Hematopoietic multipotent progenitor cell treated with erythropoietin and hydrocortisone succinate and interleukin-3 and kit ligand, for 17 days (in vitro differentiated cells): ENCODE results near the gene USP6.
"Not testable (repeated sequence)": the region's sequence is repeated elsewhere in the genome, so short reads cannot be mapped to it uniquely, and the experiment has no call there.

Experiments used
- DNase-seq: peaks from one replicate; pipeline ENCODE4 v3.0.0-alpha.2; 2015; ENCODE audit warnings: low spot score

The USP6 gene

DNA sequence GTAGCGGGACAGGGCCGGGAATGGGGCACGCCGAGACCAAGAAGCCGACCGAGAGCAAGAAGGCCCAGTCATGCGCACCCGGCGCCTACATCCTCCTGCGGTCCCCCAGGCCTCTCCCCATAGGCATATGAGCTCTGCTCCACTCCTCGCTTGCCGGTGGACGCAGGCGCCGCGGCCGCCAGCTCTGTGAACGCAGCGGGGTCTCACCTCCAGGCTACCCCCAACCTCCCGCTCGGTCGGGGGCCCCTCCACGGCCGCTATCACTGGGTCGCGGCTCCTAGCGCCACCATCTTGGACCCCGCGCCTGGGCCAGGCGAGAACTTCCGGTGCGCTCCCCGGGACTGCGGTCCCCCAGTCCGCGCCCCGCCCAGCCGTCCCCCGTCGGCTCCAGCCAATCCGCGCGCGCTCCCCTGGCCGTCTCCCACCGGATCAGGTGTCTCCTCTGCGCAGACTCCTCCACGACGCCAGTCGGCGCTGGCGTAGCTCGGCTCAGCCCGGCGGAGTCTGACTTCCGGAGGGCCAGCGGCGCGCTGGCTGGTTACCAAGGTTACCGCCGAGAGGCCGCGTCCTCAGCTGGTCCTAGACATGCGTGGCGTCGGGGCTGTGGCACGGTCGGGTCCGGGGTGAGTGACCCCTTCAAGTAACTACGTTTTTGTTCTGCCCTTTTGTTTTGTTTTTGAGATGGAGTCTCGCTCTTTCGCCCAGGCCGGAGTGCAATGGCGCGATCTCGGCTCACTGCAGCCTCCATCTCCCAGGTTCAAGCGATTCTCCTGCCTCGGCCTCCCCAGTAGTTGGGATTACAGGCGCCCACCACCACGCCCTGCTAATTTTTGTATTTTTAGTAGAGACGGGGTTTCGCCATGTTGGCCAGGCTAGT, 75.9 kb downstream of the USP6 start, which contains the start of gene ZNF594:
Gene ZNF594, minus strand, starts transcription at position 328 of the 877 bp plus-strand sequence. CDS start 7,612 bp downstream, outside the sequence.
- DNase-seq = peak; percentile 81

DNA sequence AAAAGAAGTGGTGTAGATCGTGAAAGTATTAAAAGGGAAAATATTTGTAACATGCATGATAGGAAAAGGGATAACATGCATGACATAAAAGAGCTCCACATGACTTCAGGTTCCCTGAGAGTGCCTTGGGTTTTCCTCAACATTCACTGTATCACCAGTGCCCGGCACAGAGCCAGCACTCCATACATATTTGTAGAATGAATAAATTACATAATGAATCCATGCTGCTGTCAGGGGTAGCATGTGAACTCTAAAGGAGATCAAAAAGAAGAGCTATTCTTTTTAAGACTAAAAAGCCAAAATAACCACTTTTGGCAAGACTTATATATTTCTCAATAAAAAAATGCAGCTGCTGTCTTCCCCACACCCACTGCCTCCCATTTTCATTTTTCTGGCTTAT, 78.5 kb downstream of the USP6 start:
- no peak for DNase-seq

DNA sequence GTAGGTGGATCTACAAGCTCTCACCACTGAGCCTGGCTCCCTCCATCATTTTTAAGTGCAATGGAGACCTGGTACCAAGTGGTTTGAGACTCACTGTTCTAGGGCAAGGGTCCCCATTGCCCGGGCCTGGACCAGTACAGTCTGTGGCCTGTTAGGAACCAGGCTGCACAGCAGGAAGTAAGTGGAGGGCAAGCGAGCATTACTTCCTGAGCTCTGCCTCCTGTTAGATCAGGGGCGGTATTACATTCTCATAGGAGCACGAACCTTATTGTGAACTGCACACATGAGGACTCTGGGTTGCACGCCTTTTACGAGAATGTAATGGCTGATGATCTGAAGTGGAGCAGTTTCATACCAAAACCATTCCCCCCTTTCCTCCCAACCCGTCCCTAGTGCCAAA, 82.6 kb downstream of the USP6 start:
- DNase-seq = no peak

DNA sequence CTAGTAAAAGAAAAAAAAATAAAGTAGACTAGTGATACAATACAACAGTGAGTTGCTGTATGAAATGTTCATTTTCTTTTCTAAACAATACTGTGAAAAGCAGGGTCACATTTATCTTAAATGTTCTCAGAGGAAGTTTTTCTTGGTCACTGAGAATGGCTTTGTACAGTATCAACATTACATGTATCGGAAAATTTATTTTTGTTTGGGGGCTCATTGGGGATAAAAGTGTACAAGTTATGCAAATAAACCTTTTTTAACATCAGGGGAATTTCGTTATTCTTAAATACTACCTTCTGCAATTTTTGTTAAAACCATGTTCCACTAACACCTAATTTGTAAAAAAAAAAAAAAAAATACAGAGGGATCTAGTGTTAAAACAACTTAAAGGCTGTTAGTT, 84.5 kb downstream of the USP6 start:
- no peak for DNase-seq

DNA sequence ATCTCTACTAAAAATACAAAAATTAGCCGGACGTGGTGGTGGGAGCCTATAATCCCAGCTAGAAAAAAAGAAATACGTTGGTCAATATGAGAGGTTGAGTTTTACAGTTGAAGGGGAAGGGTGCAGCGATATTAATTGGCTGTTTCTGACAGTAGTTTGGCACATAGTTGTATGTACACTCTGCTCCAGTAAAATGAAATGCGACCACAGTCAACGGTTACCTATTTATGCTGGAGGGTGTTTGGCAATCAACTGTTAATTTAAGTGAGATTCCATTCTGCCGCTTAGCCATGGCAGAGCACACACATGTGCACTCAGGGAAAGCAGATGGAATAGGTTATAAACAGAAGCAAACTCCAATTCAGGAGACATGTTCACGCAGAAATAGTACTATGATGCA, 85.2 kb downstream of the USP6 start:
- DNase-seq = no peak

DNA sequence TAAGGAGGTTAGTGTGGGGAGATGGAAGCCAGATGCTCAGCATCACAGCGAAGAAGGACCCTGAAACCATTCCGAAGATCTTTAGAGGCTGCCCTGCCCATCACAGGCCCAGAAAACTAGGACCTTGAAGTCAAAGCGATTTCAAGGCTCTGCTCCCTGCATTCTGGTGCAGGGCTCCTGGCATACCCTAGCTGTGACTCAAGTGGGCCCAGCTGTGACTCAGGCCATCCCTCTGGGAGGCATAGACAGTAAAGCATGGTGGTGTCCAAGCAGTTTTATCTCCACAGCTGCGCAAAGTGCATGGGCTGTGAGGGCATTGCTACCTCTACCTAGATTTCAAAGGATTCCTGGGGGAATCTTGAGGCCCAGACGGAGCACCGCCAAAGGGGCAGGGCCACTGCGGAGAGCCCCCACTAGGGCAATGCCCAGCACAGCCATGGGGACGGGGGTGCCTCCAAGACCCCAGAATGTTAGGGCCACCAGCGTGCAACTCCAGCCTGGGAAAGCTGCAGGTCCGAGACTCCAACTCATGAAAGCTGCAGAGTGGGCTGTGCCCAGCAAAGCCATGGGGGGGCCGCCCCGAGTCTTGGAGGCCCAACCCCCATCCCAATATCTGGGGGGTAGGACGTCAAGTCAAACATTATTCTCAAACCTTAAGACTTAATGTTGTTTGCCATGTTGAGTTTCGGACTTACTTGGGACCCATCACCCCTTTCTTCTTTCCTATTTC, 87.5 kb downstream of the USP6 start:
- DNase-seq = no peak

DNA sequence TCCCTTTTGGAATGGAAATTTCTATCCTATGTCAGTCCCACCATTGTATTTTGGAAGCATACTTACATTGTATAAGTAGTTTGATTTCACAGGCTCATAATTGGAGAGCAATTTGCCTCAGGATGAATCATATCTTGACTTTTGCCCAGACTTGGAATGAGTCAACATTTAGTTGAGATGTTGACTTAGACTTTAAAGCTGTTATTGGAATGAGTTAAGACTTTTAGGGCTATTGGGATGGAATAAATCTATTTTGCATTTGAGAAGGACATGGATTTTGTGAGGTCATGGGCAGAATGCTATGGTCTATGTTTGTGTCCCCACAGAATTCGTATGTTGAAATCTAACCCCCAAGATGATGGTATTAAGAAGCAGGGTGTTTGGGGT, 88.1 kb downstream of the USP6 start:
- DNase-seq = no peak

DNA sequence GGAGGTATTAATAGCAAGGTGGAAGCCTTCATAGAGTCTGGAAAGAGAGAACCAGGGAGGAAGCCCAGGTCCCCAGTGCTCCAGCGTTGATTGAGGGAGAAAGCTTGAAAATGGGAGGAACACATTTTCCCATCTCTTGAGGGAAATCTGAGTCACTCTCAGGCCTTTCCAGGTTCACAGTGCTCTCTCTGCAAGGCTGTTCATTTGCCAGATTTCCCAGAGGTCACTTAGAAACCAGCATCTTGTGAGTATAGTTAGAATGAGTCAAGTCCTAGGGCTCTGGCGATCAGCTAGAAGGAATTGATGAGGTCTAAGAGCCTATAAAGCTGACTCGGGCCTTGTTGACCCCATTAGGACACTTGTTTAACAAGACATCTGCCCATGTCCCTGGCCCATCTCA, 93.6 kb downstream of the USP6 start:
- DNase-seq = no peak

DNA sequence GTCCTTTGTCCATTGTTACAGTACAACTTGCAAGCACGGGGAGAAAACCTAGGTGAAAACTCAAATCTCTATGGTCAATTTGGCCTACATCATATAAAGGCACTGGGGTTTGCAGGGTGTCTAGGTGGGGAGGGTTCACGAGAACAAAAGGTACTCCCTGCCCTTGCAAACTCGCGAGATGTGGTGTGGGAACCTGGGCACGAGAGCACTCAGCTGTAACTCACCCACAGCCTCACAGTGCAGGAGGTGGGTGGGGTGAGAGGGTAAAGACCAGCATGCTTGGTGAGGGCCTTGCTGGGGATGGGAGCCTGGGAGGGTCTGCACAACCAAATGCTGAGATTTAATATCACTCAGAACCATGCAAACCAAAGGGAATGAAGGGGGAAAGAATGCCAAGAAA, 94.3 kb downstream of the USP6 start:
- no peak for DNase-seq

DNA sequence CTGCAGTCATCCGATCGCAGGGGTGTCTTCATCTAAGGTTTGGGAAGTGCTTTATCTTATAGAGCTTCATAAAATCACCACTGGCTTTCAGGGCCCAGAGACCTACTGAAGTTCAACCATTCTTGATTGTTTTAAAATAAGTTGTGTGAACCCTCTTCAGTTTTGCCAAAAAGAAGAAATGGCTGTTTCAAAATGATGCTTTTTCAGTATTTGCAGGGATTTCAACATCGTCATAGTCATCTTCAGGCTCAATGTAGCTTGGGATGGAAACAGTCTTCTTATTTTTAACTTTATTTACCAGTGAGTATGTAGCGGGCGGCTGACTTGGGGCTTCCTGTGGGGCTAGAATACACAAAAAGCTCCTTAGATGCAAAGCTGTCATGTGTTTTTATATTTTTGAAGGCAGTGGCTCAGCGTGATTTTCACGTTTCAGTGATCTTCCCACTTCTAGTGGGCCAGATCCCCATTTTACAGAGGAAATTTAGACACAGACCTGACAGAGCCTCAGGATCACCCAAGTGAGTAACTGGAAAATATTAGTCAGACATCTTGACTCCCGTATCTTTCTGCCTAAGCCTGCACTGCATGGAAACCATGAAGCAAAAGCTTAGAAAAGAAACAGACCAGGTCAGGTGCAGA, 94.9 kb downstream of the USP6 start:
- DNase-seq = no peak

DNA sequence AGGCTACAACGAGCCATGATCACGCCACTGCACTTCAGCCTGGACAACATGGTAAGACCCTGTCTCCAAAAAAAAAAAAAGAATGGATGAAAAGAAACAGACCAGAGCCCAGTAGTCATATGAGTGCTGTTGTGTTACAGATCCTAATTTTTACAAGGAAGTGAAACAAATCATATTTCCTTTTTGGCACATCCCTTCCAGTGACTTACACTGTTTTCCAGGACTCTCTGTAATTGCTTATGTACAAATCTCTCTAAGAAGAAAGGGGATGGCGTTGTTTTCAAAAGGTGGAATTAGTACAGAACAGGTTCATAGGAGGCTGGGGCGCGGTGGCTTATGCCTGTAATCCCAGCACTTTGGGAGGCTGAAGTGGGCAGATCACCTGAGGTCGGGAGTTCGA, 95.6 kb downstream of the USP6 start:
- DNase-seq = no peak

DNA sequence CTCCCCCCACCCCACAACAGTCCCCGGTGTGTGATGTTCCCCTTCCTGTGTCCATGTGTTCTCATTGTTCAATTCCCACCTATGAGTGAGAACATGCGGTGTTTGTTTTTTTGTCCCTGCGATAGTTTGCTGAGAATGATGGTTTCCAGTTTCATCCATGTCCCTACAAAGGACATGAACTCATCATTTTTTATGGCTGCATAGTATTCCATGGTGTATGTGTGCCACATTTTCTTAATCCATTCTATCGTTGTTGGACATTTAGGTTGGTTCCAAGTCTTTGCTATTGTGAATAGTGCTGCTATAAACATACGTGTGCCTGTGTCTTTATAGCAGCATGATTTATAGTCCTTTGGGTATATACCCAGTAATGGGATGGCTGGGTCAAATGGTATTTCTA, 101.7 kb downstream of the USP6 start:
- not testable (repeated sequence) for DNase-seq

DNA sequence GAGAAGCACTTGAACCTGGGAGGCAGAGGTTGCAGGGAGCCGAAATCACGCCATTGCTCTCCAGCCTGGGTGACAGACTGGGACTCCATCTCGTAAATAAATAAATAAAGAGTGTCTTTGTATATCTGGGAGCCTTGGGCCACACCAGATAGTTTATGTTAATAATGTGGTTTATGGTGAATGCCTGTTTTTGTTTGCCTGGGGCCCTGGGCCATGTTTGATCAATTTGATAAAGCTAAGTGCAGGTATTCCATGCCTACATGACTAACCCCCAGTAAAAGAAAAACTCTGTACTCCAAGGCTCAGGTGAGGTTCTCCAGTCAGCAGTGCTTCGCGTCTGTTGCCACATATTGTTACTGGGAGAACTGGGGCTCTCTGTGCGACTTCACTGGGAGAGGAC, 103.7 kb downstream of the USP6 start:
- no peak for DNase-seq

DNA sequence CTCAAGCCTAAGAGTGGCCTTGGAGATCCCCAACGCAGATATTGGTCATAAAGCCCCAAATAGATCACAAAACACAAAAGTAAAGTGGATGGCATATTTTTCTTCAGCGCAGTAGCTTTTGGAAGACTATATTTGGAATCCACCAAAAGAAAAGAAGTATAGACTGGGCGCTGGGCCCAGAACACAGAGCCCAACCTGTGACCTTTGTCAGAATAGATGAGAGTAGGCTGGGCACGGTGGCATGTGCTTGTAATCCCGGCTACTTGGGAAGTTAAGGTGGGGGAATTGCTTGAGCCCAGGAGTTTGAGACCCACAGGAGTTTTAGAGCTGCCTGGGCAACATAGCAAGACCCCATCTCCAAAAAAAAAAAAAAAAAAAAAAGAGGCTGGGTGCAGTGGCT, 104.2 kb downstream of the USP6 start:
- DNase-seq = no peak

DNA sequence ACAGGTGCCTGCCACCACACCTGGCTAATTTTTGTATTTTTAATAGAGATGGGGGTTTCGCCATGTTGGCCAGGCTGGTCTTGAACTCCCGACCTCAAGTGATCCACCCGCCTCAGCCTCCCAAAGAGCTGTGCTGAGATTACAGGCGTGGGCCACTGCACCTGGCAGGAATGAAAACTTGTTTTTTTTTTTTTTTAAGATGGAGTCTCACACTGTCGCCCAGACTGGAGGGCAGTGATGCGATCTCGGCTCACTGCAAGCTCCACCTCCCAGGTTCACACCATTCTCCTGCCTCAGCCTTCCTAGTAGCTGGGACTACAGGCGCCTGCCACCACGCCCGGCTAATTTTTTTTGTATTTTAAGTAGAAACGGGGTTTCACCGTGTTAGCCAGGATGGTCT, 106.1 kb downstream of the USP6 start:
- DNase-seq = not testable (repeated sequence)
